ENCODE data around the gene MVB12B.

DNA sequence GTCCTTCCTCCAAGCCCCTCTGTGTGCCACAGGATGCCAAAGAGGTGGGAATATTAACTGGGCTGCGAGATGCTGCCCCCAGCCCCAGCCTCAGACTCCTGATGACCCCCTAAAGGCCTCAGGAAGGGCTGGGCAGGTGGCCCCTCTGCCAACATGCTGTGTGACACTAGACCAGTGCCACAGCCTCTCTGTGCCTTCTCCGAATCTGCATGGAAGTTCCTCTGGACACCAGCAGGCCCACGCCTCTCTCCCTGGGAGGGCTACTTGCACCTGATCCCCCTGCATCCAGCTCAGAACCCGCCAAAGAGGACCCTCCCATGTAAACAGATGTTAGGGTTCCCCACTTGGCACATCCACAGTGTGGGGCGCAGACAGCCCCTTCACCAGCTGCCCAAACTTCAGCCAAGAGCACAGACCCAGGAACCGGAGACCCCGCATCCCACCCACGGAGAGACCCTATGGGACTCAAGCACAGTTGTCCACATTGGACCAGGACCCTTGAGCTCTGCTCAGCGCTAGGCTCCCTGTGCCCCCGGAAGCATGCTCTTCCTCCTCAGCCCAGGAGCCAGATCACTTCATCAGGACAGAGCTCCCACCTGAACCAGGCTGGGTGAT lies 195.5 kb downstream of the MVB12B start:
- TF ChIP-seq, protein P1, sequence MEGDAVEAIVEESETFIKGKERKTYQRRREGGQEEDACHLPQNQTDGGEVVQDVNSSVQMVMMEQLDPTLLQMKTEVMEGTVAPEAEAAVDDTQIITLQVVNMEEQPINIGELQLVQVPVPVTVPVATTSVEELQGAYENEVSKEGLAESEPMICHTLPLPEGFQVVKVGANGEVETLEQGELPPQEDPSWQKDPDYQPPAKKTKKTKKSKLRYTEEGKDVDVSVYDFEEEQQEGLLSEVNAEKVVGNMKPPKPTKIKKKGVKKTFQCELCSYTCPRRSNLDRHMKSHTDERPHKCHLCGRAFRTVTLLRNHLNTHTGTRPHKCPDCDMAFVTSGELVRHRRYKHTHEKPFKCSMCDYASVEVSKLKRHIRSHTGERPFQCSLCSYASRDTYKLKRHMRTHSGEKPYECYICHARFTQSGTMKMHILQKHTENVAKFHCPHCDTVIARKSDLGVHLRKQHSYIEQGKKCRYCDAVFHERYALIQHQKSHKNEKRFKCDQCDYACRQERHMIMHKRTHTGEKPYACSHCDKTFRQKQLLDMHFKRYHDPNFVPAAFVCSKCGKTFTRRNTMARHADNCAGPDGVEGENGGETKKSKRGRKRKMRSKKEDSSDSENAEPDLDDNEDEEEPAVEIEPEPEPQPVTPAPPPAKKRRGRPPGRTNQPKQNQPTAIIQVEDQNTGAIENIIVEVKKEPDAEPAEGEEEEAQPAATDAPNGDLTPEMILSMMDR (IDR thresholded peaks at IDR 0.05): no peak
- TF ChIP-seq POLR2A (IDR thresholded peaks at IDR 0.05): no peak
- TF ChIP-seq EP300 (IDR thresholded peaks at IDR 0.05): no peak

Data from tibial nerve (tissue), 4 donors.